Mucosa of descending colon (tissue), 3 donors: ENCODE measurements around the gene DYRK1B. TPM values are rescaled to one million over a fixed set of nuclear protein-coding genes. Genes with fewer than 3 reads are reported as not detected.

ENCODE experiments used
- ATAC-seq: fragments of 200-7000 bp; cut with Tn5 transposase; one replicate; pipeline ENCODE4 v1.9.1; 2020; ENCODE audit warnings: mild to moderate bottlenecking, moderate library complexity
- DNase-seq, 3 donors: peaks; one replicate each; pipeline ENCODE4 v3.0.0-alpha.2; 2020
- H3K36me3 ChIP-seq: fragments of 200-600 bp; one replicate; pipeline ENCODE4 v1.8.0; 2021; ENCODE audit warnings: low read depth, mild to moderate bottlenecking
- H3K4me1 ChIP-seq: fragments of 200-600 bp; one replicate; pipeline ENCODE4 v1.8.0; 2021; ENCODE audit warnings: low read depth, mild to moderate bottlenecking
- H3K4me3 ChIP-seq: fragments of 200-600 bp; one replicate; pipeline ENCODE4 v1.8.0; 2021; ENCODE audit warnings: mild to moderate bottlenecking
- H3K9me3 ChIP-seq: fragments of 200-600 bp; one replicate; pipeline ENCODE4 v1.8.0; 2021; ENCODE audit warnings: mild to moderate bottlenecking
- intact Hi-C, 2 donors: fragments of 100-400 bp; cut with DNase I in 1 of 2; cut with micrococcal nuclease in 1 of 2; formaldehyde crosslinking; loops; one replicate each; pipeline versions ENCODE4 v1.11.0 to v1.11.1; 2022; cut with DNase I, micrococcal nuclease
- total RNA-seq, 3 donors: library from RNA; stranded (reverse); fragmentation: NEBNext Ultra II Directional in 2 of 3; extraction: Animal tissue kit (Norgen Biotek cat#: 25700) in 2 of 3; gene quantifications; one replicate each; pipeline versions ENCODE4 v1.2.1 to v1.2.4, GENCODE V29; 2021 to 2023
- TF ChIP-seq, protein P1 (sequence below): fragments of 200-600 bp; IDR thresholded peaks from one replicate; pipeline ENCODE4 v1.8.0; 2022; ENCODE audit warnings: antibody characterized with exemption, mild to moderate bottlenecking
- donor health status: DM: no; HTN: no; CAD: no; lungs with moderate emphysema.
- donor health status: DM: no; HTN: no; CAD: no.
- donor health status: DM: no; HTN: yes; CAD: no.

Gene DYRK1B
- total RNA-seq, 3 donors from 2014 or later = 14.5 to 27.2 (median 23.7) TPM

DNA sequence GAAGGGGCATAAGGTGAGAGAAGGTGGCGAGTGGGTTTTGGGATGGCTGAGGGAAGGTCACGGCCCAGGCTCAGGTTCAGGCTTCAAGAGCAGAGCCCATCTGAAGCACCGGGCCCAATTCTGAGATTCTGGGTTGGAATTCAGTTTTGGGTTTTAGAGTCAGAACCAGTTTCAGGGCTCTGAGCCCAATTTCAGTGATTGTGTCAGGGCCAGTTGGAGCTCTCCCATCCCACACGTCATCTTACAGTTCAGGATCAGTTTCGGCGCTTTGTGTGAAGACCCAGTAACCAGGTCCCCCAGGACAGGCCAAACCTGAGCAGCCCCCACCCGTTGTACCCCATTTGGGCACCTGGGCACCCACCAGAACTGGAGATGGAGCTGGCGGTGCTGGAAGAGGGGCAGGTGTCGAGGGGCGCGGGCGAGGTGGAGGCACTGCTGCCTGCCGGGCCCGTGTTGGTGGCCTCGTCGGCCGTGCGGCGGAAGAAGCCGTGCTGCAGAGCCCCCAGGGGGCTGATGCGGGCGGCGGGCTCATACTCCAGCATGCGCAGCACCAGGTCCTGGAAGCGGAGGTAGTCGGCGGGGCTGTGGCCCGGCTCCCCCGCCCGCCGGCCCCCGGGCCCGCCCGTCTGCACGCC is 7.5 kb downstream of the DYRK1B start:
- intact Hi-C loops = no loop called here

DNA sequence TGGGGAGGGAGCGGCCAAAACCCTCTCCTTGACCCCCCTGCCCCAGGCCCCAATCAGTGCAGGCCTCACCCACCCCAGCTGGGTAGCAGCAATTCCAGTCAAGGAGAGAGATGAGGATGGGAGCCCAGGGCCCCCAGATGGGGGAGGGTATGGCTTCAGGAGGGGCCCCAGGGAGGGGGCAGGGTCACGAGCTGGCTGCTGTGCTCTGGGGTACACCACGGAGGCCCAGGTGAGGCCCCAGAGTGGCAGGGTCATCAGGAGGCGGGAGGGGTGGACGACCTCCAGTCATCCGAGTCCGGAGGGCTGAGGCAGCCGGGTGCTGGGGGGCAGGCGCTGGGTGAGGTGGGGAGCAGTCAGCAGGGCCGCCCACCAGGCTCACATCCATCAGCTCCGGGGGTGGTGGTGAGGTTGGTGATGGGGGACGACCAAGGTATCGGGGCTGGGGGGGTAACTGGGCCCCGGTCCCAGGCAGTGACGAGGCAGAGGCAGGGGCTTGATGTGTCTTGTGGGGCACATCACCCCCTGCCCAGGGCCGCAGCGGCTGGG is 8.4 kb downstream of the DYRK1B start:
- intact Hi-C loops = no loop called here
- Histone ChIP-seq H3K36me3 (no peaks in the 10 kb centered on the region), H3K4me3 (no peak overlapping the region), H3K4me1 (peaks cover 12% of the 10 kb centered on the region), H3K9me3 (no peaks in the 10 kb centered on the region)
- TF ChIP-seq, protein P1, sequence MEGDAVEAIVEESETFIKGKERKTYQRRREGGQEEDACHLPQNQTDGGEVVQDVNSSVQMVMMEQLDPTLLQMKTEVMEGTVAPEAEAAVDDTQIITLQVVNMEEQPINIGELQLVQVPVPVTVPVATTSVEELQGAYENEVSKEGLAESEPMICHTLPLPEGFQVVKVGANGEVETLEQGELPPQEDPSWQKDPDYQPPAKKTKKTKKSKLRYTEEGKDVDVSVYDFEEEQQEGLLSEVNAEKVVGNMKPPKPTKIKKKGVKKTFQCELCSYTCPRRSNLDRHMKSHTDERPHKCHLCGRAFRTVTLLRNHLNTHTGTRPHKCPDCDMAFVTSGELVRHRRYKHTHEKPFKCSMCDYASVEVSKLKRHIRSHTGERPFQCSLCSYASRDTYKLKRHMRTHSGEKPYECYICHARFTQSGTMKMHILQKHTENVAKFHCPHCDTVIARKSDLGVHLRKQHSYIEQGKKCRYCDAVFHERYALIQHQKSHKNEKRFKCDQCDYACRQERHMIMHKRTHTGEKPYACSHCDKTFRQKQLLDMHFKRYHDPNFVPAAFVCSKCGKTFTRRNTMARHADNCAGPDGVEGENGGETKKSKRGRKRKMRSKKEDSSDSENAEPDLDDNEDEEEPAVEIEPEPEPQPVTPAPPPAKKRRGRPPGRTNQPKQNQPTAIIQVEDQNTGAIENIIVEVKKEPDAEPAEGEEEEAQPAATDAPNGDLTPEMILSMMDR = no peak
- DNase-seq = peak in 1 of 3 donors; percentile 61
- ATAC-seq = no peak

More for the DNA sequence above, 7.5 kb downstream of the DYRK1B start:
- DNase-seq = no peak
- Histone ChIP-seq H3K4me1 (peaks cover 12% of the 10 kb centered on the region), H3K9me3 (no peaks in the 10 kb centered on the region), H3K36me3 (no peaks in the 10 kb centered on the region), H3K4me3 (no peak overlapping the region)
- ATAC-seq = no peak
- TF ChIP-seq, protein P1 = no peak

DNA sequence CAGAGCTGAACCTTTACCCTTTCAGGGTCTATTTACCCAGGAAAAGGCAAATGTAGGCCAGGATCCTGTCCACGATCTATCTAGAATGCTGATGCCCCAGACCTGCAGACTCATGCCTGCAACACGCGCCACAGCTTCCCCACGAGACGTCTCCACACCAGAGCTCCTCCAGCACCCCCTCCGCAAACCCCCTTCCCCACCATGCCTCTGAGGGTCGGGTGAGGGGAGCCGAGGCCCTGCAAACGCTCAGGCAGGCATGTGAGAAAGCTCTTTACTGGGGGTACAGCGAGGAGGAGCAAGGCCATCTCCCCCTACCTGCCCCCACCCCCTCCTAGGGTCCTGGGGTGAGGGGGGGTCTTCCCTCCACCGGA is 8.9 kb downstream of the DYRK1B start:
- peak in 1 of 3 donors; percentile 45 for DNase-seq
- intact Hi-C loops = no loop called here
- Histone ChIP-seq H3K36me3 (no peaks in the 10 kb centered on the region), H3K9me3 (no peaks in the 10 kb centered on the region), H3K4me1 (peaks cover 12% of the 10 kb centered on the region), H3K4me3 (no peak overlapping the region)
- ATAC-seq = no peak
- TF ChIP-seq, protein P1 = no peak

DNA sequence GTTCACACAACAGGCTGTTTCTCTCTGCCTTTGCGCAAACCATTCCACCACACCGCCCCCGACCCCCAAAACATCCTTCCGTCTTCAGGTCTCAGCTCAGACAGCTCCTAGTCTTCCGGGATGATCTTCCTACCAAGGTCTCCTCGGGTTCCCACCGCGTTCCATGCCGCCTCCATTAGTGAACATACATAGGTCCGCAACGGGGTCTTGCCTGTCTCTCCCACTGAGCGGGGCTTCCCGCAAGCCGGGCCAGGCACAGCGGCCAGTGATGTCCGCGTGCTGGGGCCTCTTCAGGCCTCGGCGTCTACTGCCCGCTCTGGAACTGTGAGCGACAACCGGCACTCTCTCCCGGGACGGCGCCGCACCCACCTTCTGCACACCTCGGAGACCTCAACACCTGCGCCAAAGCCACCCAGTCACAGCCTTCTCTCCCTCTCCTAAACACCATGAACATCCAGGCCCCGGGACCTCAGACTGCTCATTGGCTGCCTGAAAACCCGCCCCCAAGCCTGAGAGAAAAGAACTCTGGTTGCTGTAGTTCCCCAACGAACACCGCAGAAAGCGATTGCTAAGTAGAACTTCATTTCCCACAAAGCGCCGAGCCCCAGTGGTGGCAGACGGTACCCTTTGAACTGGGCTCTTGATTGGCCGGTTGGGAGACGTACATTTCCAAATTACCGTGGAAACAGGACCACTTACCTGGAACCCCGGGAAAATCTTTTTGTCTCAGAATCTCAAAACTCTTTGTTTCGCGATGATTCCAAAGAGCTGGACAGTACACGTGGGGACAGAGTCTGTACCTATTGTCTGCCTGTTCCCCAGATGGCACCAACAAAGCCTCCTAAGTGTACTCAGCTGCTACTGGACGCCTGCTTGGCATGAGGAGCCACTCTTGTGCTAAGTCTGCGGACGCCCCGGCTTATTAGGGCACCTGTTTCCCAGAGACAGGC is 9.5 kb downstream of the DYRK1B start:
- no peaks in the 10 kb centered on the region for H3K36me3 ChIP-seq
- intact Hi-C loops = no loop called here
- DNase-seq (peak; percentile 86 to 91 (median 87)), ATAC-seq (peak; percentile 96)
- peaks cover 12% of the 10 kb centered on the region for H3K4me1 ChIP-seq
- no peaks in the 10 kb centered on the region for H3K9me3 ChIP-seq
- TF ChIP-seq, protein P1 = no peak
- peak overlapping the region; percentile 36 for H3K4me3 ChIP-seq

DNA sequence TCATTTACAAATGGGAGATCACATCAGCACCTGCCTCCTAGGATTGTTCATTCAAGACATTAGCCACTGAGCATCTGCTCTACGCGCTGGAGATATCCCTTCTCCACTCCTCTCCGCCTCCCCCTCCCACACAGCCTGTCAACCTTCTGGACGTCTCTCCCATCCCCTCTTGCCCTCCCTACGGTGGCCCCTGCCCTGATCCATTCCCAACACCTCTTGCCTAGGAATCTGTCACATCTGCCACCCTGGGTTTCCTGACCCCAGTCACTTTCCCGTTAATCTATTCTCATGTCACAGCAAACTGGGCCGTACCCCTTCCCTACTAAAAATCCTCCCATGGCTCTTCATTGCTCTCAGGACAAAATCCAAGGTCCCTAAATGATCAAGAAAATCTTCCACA is 10.3 kb downstream of the DYRK1B start:
- H3K4me1 ChIP-seq = peaks cover 12% of the 10 kb centered on the region
- ATAC-seq (no peak), DNase-seq (no peak)
- no peaks in the 10 kb centered on the region for H3K9me3 ChIP-seq
- H3K36me3 ChIP-seq = no peaks in the 10 kb centered on the region
- H3K4me3 ChIP-seq = peak overlapping the region; percentile 36
- TF ChIP-seq, protein P1 = no peak
- intact Hi-C loops = no loop called here
